ENCODE data around the gene TOM1L1.
"Not testable (repeated sequence)": the region's sequence is repeated elsewhere in the genome, so short reads cannot be mapped to it uniquely, and the experiment has no call there.

The TOM1L1 gene

DNA sequence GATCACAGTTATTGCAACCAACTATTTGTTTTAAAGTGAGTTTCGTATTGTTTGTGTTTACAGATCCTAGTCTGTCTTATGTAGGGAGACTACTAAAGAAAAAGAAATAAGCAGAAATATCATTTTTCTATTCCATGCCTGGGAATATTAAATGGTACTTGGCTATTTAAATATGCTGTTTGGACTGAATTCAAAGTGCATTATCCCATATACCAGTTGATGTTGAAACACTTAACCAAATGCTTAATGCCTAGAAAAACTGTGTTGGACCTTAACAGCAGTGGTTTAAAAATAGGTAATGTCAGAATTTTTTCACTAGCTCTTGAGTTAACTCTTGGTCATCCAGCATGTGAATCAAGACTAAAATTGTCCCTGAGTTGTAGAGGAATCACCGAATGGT, 37.5 kb upstream of the TOM1L1 start:
- no peaks in the 10 kb centered on the region for H3K9me3 ChIP-seq (ENCODE audit: control insufficient read depth, low read length)
- H3K4me2 ChIP-seq (ENCODE audit: low read length), result no peak overlapping the region
- H3K4me1 ChIP-seq, result peaks cover 52% of the 10 kb centered on the region
- TF ChIP-seq, protein P1, sequence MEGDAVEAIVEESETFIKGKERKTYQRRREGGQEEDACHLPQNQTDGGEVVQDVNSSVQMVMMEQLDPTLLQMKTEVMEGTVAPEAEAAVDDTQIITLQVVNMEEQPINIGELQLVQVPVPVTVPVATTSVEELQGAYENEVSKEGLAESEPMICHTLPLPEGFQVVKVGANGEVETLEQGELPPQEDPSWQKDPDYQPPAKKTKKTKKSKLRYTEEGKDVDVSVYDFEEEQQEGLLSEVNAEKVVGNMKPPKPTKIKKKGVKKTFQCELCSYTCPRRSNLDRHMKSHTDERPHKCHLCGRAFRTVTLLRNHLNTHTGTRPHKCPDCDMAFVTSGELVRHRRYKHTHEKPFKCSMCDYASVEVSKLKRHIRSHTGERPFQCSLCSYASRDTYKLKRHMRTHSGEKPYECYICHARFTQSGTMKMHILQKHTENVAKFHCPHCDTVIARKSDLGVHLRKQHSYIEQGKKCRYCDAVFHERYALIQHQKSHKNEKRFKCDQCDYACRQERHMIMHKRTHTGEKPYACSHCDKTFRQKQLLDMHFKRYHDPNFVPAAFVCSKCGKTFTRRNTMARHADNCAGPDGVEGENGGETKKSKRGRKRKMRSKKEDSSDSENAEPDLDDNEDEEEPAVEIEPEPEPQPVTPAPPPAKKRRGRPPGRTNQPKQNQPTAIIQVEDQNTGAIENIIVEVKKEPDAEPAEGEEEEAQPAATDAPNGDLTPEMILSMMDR (IDR thresholded peaks at IDR 0.05), result no peak
- H2AFZ ChIP-seq, result peak overlapping the region; percentile 8
- peak overlapping the region; percentile 10 for H3K27ac ChIP-seq
- no peaks in the 10 kb centered on the region for H3K79me2 ChIP-seq
- H3K36me3 ChIP-seq (ENCODE audit: control insufficient read depth, insufficient read depth, low read length), result no peaks in the 10 kb centered on the region
- H3K27me3 ChIP-seq (ENCODE audit: control insufficient read depth, insufficient read depth, low read length), result no peaks in the 10 kb centered on the region
- no peak overlapping the region for H3K4me3 ChIP-seq (ENCODE audit: low read depth, low read length)
- no peak overlapping the region for H3K9ac ChIP-seq

DNA sequence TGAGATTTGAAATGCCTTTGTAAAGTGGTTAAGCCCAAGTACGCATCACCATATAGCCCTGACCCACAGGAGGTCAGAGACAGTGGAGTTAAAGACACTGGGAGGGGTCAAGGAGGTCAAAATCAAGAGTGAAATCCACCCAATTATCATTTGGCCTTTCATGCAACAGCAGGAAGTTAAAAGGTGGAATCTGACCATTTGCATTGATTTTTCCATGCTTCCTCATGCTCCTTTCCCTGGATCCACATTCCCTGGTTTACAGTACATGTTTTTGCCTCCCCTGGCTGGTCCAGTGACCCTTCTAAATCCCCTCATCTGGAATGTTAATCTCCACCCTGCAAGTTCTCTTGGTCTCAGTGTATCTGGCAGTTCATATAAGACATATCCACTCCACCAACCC, 36.6 kb upstream of the TOM1L1 start:
- H3K79me2 ChIP-seq, result no peaks in the 10 kb centered on the region
- H3K9ac ChIP-seq, result no peak overlapping the region
- no peaks in the 10 kb centered on the region for H3K9me3 ChIP-seq (ENCODE audit: control insufficient read depth, low read length)
- TF ChIP-seq, protein P1 (IDR thresholded peaks at IDR 0.05), result no peak
- H3K27ac ChIP-seq, result peak overlapping the region; percentile 80
- H3K4me2 ChIP-seq (ENCODE audit: low read length), result peak overlapping the region; percentile 48
- no peak overlapping the region for H3K4me3 ChIP-seq (ENCODE audit: low read depth, low read length)
- peaks cover 49% of the 10 kb centered on the region for H3K4me1 ChIP-seq
- H3K36me3 ChIP-seq (ENCODE audit: control insufficient read depth, insufficient read depth, low read length), result no peaks in the 10 kb centered on the region
- no peaks in the 10 kb centered on the region for H3K27me3 ChIP-seq (ENCODE audit: control insufficient read depth, insufficient read depth, low read length)
- H2AFZ ChIP-seq, result peak overlapping the region; percentile 63

DNA sequence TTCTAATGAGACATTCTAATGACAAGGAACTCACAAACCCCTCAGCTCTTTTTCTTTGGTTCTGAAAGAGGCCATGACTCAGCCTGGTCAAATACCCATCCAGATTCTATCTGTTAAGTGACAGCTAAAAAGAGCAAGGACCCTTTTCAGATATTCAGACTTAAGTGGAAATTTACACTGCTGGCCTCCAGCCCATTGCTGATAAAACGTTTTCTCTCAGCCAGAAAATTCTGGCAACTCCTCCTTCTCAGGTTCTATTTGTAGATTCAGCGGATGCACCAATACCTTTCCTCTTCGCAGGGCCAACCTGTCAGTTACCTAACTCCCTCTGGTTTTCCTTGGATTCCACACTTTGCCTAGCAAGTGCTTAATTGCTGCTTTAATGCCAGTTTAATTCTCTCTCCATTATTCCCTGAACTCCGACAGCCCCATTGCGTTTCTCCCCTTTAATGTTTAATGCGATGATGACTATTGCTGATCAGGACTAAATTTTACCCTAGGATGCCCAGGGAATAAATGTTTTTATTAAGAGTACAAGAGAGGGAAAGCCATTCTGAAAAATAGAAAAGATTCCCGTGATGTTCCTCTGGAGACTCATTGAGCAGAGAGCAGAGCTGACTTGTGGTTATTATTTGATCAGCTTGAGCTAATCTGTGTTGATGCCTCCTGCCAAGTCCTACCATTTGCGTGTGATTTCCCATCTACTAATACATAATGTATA, 35.9 kb upstream of the TOM1L1 start:
- Histone ChIP-seq H3K4me2 (ENCODE audit: low read length) (peak overlapping the region; percentile 48), H3K9ac (no peak overlapping the region), H3K36me3 (ENCODE audit: control insufficient read depth, insufficient read depth, low read length) (no peaks in the 10 kb centered on the region), H2AFZ (peak overlapping the region; percentile 63), H3K4me1 (peaks cover 45% of the 10 kb centered on the region), H3K27me3 (ENCODE audit: control insufficient read depth, insufficient read depth, low read length) (no peaks in the 10 kb centered on the region), H3K27ac (peak overlapping the region; percentile 80), H3K79me2 (no peaks in the 10 kb centered on the region), H3K4me3 (ENCODE audit: low read depth, low read length) (no peak overlapping the region), H3K9me3 (ENCODE audit: control insufficient read depth, low read length) (no peaks in the 10 kb centered on the region)
- TF ChIP-seq, protein P1 (IDR thresholded peaks at IDR 0.05), result no peak

DNA sequence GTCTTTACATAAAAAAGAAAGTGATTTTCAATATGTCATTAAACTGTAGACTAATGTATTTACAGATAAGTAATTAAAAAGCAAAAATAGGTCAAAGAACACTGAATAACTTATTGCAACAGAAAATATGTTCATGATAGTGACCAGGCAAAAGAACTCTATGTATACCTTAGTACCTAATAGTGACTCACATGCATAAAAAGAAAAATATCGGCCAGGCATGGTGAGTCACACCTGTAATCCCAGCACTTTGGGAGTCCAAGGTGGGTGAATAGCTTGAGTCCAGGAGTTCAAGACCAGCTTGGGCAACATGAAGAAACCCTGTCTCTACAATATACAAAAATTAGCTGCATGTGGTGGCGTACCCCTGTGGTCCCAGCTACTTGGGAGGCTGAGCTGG, 33.0 kb upstream of the TOM1L1 start:
- Histone ChIP-seq H3K27ac (no peak overlapping the region), H3K4me1 (peaks cover 34% of the 10 kb centered on the region), H2AFZ (no peak overlapping the region), H3K36me3 (ENCODE audit: control insufficient read depth, insufficient read depth, low read length) (no peaks in the 10 kb centered on the region), H3K27me3 (ENCODE audit: control insufficient read depth, insufficient read depth, low read length) (no peaks in the 10 kb centered on the region), H3K9me3 (ENCODE audit: control insufficient read depth, low read length) (no peaks in the 10 kb centered on the region), H3K9ac (no peak overlapping the region), H3K4me2 (ENCODE audit: low read length) (no peak overlapping the region), H3K79me2 (no peaks in the 10 kb centered on the region), H3K4me3 (ENCODE audit: low read depth, low read length) (no peak overlapping the region)
- TF ChIP-seq, protein P1 (IDR thresholded peaks at IDR 0.05), result no peak

DNA sequence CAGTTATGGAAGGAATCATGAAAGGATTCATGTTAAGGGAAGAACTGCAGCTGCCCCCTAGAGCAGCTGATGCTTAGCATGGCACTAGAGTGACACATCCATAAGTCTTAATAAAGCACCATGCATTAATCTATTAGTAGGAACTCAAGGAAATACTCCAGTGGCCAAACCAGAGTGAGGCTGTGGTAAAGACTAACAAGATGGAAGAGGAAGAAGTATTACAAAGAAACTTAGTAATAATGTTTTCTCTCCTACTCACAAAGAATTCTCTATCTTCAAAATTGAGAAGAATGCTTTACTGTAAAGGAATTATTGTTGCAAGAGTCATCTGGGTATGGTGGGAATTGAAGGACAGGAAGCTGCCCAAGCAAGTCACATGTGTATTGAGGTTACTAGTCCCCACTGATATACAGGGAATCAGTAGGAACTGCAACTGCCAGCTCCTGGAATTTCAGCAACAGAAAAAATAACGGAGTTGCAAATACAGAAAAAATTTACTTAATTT, 29.9 kb upstream of the TOM1L1 start:
- Histone ChIP-seq H3K27ac (no peak overlapping the region), H3K4me1 (peaks cover 6% of the 10 kb centered on the region), H3K9me3 (ENCODE audit: control insufficient read depth, low read length) (no peaks in the 10 kb centered on the region), H3K36me3 (ENCODE audit: control insufficient read depth, insufficient read depth, low read length) (no peaks in the 10 kb centered on the region), H3K4me3 (ENCODE audit: low read depth, low read length) (no peak overlapping the region), H3K9ac (no peak overlapping the region), H2AFZ (no peak overlapping the region), H3K79me2 (no peaks in the 10 kb centered on the region), H3K27me3 (ENCODE audit: control insufficient read depth, insufficient read depth, low read length) (no peaks in the 10 kb centered on the region), H3K4me2 (ENCODE audit: low read length) (no peak overlapping the region)
- TF ChIP-seq, protein P1 (IDR thresholded peaks at IDR 0.05), result no peak

DNA sequence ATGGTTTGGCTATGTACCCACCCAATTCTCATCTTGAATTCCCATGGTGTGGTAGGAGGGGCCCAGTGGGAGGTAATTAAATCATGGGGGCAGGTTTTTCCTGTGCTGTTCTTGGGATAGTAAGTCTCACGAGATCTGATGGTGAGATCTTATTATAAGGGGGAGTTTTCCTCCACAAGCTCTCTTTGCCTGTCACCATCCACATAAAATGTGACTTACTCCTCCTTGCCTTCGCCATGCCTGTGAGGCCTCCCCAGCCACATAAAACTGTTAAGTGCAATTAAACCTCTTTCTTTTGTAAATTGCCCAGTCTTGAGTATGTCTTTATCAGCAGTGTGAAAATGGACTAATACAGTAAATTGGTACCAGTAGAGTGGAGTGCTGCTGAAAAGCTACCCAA, 24.7 kb upstream of the TOM1L1 start:
- not testable (repeated sequence) for H2AFZ ChIP-seq; H3K4me2 ChIP-seq (ENCODE audit: low read length); H3K36me3 ChIP-seq (ENCODE audit: control insufficient read depth, insufficient read depth, low read length)

More for the DNA sequence above, 24.7 kb upstream of the TOM1L1 start:
- H3K79me2 ChIP-seq; H3K9me3 ChIP-seq (ENCODE audit: control insufficient read depth, low read length); H3K27me3 ChIP-seq (ENCODE audit: control insufficient read depth, insufficient read depth, low read length); H3K4me1 ChIP-seq; H3K9ac ChIP-seq; H3K27ac ChIP-seq; H3K4me3 ChIP-seq (ENCODE audit: low read depth, low read length): not testable (repeated sequence)

Measured in parathyroid adenoma (tissue), 2 donors.